ENCODE measurements around the gene MNX1. TPM values are rescaled to one million over a fixed set of nuclear protein-coding genes. Genes with fewer than 3 reads are reported as not detected.

Gene MNX1
- total and polyA plus RNA-seq, 2 donors, result not detected

DNA sequence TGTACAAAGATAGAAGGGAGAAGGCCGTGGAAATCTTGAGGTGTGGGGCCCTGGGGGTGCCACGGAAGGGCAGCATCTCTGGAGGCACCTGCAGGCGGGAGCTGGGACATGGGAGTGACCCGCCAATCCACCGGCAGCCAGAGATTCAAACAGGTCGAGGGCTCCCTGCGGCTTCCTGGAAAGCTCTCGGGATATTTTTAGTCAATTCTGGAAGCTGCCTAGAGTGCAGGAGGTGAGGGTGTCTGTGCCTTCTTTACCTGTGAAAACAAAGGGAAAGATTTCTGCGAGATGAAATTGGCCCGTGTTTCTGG lies 16.6 kb downstream of the MNX1 start:
- 69% methylated on average over 10 of the region's 10 CpGs for WGBS
- no peak for DNase-seq (ENCODE audit: extremely low spot score)
- Histone ChIP-seq H3K4me3 (ENCODE audit: low read depth, low read length) (no peak overlapping the region), H3K4me1 (ENCODE audit: insufficient read depth) (no peaks in the 10 kb centered on the region), H3K27ac (ENCODE audit: low read depth) (no peak overlapping the region), H3K36me3 (ENCODE audit: insufficient read depth) (no peaks in the 10 kb centered on the region)

DNA sequence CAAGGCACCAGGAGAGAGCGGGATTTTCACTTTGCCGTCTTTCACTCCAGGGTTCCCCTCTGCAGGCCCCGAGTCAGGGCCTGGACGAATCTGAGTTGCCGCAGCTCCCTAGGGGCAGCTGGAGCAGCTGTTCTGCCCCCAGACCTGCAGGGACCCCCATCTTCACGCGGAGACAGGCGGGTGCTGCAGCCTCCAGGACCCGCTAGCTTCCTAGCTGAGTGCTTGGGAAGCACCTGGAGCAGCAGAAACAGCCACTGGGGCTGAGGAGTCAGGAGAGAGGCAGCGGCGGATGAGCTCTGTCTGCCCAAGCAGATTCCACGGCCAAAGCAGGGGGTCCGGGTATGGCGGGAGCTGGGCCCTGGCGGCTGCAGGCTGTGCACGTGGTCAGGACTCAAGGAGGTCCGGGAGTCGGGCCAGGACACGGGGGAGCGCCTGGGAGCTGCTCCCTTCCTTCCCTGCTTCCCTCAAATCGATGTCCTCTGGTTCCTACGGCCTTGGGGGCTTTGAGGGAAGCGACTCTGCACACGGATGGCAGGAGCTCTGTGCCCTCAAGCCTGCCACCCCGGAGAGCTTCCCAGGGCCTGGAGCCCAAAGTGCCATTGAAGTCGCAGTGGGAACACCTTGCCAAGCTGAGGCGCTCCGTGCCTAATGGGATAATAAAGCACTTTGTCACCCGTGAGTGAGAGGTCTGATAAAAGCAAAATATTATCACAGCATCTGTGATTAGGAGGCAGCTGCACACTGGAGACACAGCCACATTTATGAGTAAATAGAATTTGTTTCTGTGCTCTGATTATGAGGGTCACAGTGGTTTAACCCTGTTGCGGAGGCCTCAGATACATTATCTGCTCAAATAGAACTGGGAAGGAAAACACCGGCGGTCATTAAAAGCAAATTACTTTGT lies 17.2 kb downstream of the MNX1 start:
- no peak overlapping the region for H3K27ac ChIP-seq (ENCODE audit: low read depth)
- no peak for DNase-seq (ENCODE audit: extremely low spot score)
- 40% methylated on average over 32 of the region's 32 CpGs for WGBS
- H3K4me3 ChIP-seq (ENCODE audit: low read depth, low read length), result no peak overlapping the region
- no peaks in the 10 kb centered on the region for H3K4me1 ChIP-seq (ENCODE audit: insufficient read depth)
- no peaks in the 10 kb centered on the region for H3K36me3 ChIP-seq (ENCODE audit: insufficient read depth)

DNA sequence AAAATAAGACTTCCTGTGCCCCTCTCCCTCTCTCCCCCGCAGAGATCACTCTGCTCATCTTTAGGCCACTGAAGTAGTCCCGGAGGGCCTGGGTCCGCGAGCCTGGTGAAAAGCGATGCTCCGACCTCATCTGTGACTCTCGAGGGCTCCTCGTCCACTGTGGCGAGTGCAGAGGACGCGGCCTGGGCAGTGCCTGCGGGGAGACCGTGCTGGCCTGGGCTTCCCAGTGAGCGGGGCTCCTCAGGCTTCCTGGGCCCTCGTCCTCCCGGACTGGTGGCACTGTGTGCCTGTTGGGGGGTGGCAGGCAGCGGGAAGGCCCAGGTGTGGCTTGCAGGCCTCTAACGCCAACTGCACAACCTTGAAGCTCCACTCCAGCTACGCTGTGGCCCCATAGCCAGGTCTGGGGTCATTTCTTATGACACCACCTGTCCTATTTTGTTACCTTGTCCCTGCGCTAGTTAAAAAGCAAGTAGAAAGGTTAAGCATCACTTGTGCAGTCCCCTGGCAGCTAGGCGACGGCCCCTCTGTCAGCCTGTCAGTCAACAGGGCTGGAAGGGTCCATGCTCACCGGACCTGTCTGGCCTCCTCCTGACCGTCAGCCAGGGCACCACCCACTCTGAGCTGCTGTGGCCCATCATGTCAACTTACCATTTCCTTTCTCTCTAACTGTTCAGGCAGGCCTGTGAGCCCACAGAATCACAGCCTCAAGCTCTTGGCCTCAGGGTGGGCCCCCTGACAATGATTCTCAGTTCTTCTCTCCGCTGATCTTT lies 20.5 kb downstream of the MNX1 start:
- no peak overlapping the region for H3K4me3 ChIP-seq (ENCODE audit: low read depth, low read length)
- no peak for DNase-seq (ENCODE audit: extremely low spot score)
- H3K36me3 ChIP-seq (ENCODE audit: insufficient read depth), result no peaks in the 10 kb centered on the region
- no peaks in the 10 kb centered on the region for H3K4me1 ChIP-seq (ENCODE audit: insufficient read depth)
- no peak overlapping the region for H3K27ac ChIP-seq (ENCODE audit: low read depth)
- WGBS, result 93% methylated on average over 25 of the region's 25 CpGs

DNA sequence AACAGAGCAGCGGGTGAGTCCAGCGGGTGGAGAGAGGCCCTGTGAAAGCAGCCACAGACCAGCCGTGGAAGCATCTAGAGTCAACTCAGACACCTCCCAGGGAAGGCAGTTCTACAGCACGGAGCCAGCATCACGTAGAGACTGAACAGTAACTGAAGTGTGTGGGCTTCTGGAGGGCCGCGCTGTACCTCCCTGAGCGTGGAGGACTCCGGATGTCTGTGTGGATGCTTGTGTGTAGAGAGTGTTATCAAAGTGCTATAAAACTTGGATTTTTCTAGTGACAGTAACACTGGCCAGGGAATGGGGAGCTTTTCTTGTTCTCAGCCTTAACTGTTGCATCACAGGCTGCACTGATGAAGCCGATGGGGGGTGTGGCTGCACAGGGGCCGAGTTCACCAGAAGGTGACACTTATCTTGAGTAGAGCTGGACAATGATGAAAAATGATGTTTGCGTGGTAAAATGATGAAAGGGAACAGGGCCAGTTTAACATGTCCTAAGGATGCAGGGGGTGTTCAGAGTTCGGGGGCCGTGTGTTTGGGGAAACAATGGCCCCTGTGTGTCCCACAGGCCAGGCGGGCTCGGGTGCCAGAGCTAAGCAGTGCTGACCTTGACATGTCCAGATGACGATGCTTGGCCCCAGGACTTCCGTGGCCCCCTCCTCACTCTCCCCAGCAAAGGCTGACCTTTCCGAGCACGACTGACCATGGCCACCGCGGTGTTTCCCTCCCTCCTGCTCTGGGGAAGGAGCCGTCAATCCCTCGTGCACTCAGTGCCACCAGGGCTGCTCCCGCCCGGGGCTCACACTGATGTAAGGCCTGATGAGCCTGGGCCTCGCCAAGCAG lies 21.9 kb downstream of the MNX1 start:
- no peaks in the 10 kb centered on the region for H3K36me3 ChIP-seq (ENCODE audit: insufficient read depth)
- no peak overlapping the region for H3K4me3 ChIP-seq (ENCODE audit: low read depth, low read length)
- 43% methylated on average over 27 of the region's 27 CpGs for WGBS
- no peak overlapping the region for H3K27ac ChIP-seq (ENCODE audit: low read depth)
- no peaks in the 10 kb centered on the region for H3K4me1 ChIP-seq (ENCODE audit: insufficient read depth)
- DNase-seq (ENCODE audit: extremely low spot score), result no peak

DNA sequence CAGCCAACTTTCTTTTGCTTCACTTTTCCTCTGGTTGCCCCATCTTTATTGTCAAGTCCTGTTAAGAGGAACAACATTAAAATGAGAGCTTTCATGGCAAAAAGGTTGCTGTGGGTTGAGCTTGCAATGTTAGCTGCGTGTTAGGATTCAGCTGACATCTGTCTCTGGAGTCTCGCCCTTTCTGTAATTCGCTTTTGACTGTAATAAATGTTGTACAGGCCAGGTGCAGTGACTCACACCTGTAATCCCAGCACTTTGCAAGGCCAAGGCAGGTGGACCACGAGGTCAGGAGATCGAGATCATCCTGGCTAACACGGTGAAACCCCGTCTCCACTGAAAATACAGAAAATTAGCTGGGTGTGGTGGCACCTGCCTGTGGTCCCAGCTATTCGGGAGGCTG lies 24.1 kb downstream of the MNX1 start:
- H3K36me3 ChIP-seq (ENCODE audit: insufficient read depth), result no peaks in the 10 kb centered on the region
- 93% methylated on average over 8 of the region's 8 CpGs for WGBS
- no peak overlapping the region for H3K4me3 ChIP-seq (ENCODE audit: low read depth, low read length)
- no peaks in the 10 kb centered on the region for H3K4me1 ChIP-seq (ENCODE audit: insufficient read depth)
- H3K27ac ChIP-seq (ENCODE audit: low read depth), result no peak overlapping the region
- DNase-seq (ENCODE audit: extremely low spot score), result no peak

DNA sequence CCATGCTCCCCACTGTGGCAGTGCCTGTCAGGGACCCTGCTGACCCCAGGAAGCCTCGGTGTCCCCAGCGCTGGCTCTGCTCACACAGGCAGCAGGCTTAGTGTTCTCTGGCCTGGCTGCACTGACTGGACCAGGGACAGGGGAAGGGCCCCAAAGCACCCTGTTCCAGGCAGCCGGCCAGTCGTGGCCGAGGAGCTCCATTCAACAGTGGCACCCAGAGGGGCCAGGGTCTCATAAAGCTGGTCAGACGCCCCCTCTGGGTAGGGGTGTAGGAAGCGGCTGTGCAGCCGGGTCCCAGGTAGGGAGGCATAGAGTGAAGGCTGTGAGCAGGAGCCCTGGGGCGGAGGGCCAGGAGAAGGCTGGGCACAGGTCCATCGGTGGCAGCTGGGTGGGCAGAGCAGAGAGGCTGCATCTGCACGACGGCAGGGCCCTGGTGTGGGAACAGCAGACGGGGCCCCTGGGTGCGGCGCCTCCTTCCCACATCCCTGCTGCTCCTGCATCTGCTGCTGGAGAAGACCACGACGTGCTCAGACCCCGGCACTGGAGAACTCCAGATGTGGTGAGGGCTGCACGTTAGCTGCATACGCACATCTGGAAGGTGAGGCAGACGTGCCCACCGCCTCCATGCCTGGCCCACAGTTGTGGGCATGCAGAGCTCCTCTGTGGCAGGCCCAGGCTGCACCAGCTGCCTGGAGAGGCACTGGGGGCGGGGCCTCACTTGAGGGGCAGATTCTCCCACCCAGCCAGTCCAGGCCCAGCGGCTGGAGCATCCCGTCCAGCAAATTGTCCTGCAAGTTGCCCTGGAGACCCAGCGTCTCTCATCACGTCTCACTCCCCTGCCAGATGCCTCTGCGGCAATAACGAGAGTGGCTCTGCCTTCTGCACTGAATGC lies 25.1 kb downstream of the MNX1 start:
- Histone ChIP-seq H3K36me3 (ENCODE audit: insufficient read depth) (no peaks in the 10 kb centered on the region), H3K4me1 (ENCODE audit: insufficient read depth) (no peaks in the 10 kb centered on the region), H3K4me3 (ENCODE audit: low read depth, low read length) (no peak overlapping the region), H3K27ac (ENCODE audit: low read depth) (no peak overlapping the region)
- WGBS, result 85% methylated on average over 29 of the region's 29 CpGs
- no peak for DNase-seq (ENCODE audit: extremely low spot score)

DNA sequence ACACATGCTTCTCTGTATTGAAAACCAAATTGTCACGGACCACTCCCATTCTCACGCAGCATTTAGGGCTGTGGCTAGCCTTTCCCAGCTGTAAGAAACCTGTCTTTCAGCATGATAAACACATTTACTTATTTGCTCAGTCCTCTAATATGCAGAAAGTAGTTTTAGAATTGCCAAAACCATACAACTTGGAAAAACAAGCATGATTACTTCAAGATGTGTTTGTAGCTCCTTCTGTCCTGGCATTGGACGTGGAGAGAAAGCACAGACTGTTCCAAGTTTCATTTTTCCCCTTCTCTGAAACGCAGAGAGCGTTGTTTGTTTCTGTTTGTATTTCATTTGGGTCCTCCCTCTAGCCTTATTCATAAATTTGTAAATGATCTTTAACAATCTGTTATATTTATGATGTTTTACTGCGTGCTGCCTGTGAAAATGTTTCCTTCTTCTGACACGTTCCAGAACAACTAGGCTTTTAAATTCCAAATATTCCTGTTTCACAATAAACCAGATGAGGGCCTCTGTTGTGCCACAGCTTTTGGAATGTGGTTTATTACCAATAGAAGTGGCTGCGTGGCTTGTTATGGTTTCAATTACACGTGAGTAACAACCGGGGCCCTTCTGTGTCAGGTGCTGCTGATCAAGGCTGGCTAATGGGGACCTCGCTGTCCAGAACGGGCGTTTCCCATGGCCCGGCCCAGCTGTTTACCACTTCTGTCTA lies 26.1 kb downstream of the MNX1 start:
- Histone ChIP-seq H3K4me3 (ENCODE audit: low read depth, low read length) (no peak overlapping the region), H3K27ac (ENCODE audit: low read depth) (no peak overlapping the region), H3K36me3 (ENCODE audit: insufficient read depth) (no peaks in the 10 kb centered on the region), H3K4me1 (ENCODE audit: insufficient read depth) (no peaks in the 10 kb centered on the region)
- DNase-seq (ENCODE audit: extremely low spot score), result no peak
- 43% methylated on average over 14 of the region's 14 CpGs for WGBS

DNA sequence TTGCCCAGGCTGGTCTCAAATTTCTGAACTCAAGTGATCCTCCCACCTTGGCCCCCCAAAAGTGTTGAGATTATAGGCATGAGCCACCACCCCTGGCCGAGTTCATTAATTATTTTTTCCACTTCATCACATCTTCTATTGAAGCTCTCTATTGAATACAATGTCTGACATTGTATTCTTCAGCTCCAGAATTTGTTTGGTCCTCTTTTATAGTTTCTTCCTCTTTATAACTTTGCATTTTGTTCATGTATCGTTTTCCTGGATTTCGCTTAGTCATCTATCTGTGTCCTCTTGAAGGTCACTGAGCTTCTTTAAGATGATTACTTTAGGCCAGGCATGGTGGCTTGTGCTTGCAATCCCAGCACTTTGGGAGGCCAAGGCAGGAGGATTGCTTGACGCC lies 30.8 kb downstream of the MNX1 start:
- WGBS, result 95% methylated on average over 4 of the region's 4 CpGs
- H3K4me3 ChIP-seq (ENCODE audit: low read depth, low read length), result no peak overlapping the region

DNA sequence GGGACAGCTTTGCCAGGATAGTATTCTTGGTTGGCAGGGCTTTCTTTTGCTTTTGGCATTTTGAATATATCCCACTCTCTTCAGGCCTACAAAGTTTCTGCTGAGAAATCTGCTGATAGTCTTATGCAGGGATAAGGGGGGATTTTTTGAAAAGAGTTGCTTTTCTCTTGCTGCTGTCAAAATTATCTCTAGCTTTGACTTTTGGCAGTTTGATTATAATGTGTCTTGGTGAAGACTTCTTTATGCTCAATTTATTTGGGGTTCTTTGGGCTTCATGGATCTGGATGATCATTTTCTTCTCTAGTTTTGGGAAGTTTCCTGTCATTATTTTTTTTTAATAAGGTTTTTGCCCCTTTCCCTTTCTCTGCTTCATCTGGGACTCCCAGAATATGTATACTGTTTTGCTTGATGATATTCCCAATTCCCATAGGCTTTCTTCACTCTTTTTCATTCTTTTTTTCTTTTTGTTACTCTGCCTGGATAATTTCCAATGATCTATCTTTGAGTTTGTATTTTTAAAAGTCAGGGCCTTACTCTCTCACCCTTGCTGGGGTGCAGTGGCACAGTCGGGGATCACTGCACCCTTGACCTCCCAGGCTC lies 31.4 kb downstream of the MNX1 start:
- WGBS, result 93% methylated on average over 1 of the region's 1 CpG
- H3K36me3 ChIP-seq (ENCODE audit: insufficient read depth), result no peaks in the 10 kb centered on the region
- H3K4me3 ChIP-seq (ENCODE audit: low read depth, low read length), result no peak overlapping the region
- no peak for DNase-seq (ENCODE audit: extremely low spot score)
- no peak overlapping the region for H3K27ac ChIP-seq (ENCODE audit: low read depth)
- H3K4me1 ChIP-seq (ENCODE audit: insufficient read depth), result no peaks in the 10 kb centered on the region

More for the DNA sequence above, 30.8 kb downstream of the MNX1 start:
- DNase-seq (ENCODE audit: extremely low spot score), result no peak
- no peaks in the 10 kb centered on the region for H3K4me1 ChIP-seq (ENCODE audit: insufficient read depth)
- H3K27ac ChIP-seq (ENCODE audit: low read depth), result no peak overlapping the region
- H3K36me3 ChIP-seq (ENCODE audit: insufficient read depth), result no peaks in the 10 kb centered on the region

DNA sequence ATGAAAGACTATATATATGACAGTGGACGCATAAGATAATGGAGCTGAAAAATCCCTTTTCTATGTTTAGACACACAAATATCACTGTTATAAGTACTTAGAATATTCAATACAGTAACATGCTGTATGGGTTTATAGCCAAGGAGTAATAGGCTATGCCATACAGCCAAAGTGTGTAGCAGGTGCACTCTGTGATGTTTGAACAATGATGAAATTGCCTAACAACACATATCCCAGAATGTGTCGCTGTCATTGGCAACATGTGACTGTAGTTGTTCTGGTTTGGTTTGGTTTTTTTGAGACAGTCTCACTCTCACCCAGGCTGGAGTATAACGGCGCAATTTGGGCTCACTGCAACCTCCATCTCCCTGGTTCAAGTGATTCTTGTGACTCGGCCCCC lies 34.8 kb downstream of the MNX1 start:
- no peak overlapping the region for H3K27ac ChIP-seq (ENCODE audit: low read depth)
- no peak for DNase-seq (ENCODE audit: extremely low spot score)
- H3K4me3 ChIP-seq (ENCODE audit: low read depth, low read length), result no peak overlapping the region
- no peaks in the 10 kb centered on the region for H3K36me3 ChIP-seq (ENCODE audit: insufficient read depth)
- H3K4me1 ChIP-seq (ENCODE audit: insufficient read depth), result no peaks in the 10 kb centered on the region
- WGBS, result 96% methylated on average over 5 of the region's 5 CpGs

DNA sequence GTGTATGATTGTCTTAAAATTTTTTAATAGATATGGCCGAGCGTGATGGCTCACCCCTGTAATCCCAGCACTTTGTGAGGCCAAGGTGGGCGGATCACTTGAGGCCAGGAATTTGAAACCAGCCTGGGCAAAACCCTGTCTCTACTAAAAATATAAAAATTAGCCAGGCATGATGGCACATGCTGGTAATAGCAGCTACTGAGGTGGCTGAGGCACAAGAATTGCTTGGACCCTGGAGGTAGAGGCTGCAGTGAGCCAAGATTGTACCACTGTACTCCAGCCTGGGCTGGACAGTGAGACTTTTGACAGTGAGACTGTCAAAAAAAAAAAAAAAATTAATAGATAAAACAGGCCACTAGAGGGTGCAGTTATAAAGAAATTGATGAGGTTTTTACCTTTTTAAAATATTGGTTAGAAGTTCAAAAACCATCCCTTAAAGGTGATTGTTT lies 40.5 kb downstream of the MNX1 start:
- 41% methylated on average over 3 of the region's 3 CpGs for WGBS
- no peak overlapping the region for H3K4me3 ChIP-seq (ENCODE audit: low read depth, low read length)
- H3K4me1 ChIP-seq (ENCODE audit: insufficient read depth), result no peaks in the 10 kb centered on the region
- H3K27ac ChIP-seq (ENCODE audit: low read depth), result no peak overlapping the region
- no peak for DNase-seq (ENCODE audit: extremely low spot score)
- H3K36me3 ChIP-seq (ENCODE audit: insufficient read depth), result no peaks in the 10 kb centered on the region

DNA sequence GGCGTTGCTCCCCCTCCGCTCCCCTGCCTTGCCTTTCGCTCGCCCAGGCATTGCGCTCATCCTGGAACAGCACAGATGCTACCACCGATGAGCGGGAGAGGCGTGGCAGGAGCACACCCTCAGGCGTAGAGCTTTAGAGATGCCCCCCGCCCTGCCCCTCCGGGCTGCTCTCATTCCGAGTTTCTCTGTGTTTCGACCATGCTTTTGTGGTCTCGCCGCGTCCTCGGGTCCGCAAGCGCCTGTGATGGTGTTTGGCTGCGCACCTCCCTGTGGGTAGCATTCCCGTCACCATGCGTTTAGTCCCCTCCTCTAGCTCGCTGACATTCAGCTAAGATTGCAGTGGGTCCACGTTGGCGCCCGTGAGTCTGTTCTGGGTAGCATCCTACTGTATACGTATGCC lies 42.3 kb downstream of the MNX1 start:
- Histone ChIP-seq H3K36me3 (ENCODE audit: insufficient read depth) (peaks cover 2% of the 10 kb centered on the region), H3K4me1 (ENCODE audit: insufficient read depth) (no peaks in the 10 kb centered on the region), H3K4me3 (ENCODE audit: low read depth, low read length) (no peak overlapping the region), H3K27ac (ENCODE audit: low read depth) (no peak overlapping the region)
- WGBS, result 93% methylated on average over 27 of the region's 27 CpGs
- DNase-seq (ENCODE audit: extremely low spot score), result no peak
